Middle frontal gyrus (tissue), 1 donor: Measurements from ENCODE around the gene KCNJ14.

ENCODE experiments used
- DNase-seq: peaks from one replicate; pipeline ENCODE4 v3.0.0-alpha.2; 2015; ENCODE audit warnings: low spot score; ENCODE audit errors: extremely low spot score

The KCNJ14 gene

GRCh38 chr19:48507911-48508439 lies 52.6 kb downstream of the KCNJ14 start:
- DNase-seq: no peak

- DNase-seq: no peak
Observed at GRCh38 chr19:48508729-48509411, 53.5 kb downstream of the KCNJ14 start.

GRCh38 chr19:48509467-48510194 lies 54.3 kb downstream of the KCNJ14 start:
- DNase-seq: peak; percentile 50

GRCh38 chr19:48510421-48511268 lies 55.3 kb downstream of the KCNJ14 start:
- peak; percentile 69 for DNase-seq

GRCh38 chr19:48511321-48511731 lies 56.0 kb downstream of the KCNJ14 start:
- DNase-seq: no peak

- DNase-seq: peak; percentile 85
Observed at GRCh38 chr19:48511800-48512503, 56.6 kb downstream of the KCNJ14 start, which contains the start of gene LMTK3. Gene LMTK3, minus strand, starts transcription at chr19:48511835. Its CDS starts 259 bp downstream, at chr19:48511576.

GRCh38 chr19:48512504-48513288 lies 57.3 kb downstream of the KCNJ14 start:
- no peak for DNase-seq

GRCh38 chr19:48513289-48514122 lies 58.1 kb downstream of the KCNJ14 start:
- peak; percentile 60 for DNase-seq

- DNase-seq: no peak
Observed at GRCh38 chr19:48514123-48514458, 58.7 kb downstream of the KCNJ14 start.

- DNase-seq: no peak
Observed at GRCh38 chr19:48516536-48516935, 61.2 kb downstream of the KCNJ14 start.
